ENCODE measurements around the gene OR9Q2.

Gene OR9Q2

GRCh38 chr11:58216476-58216875 is 27.6 kb downstream of the OR9Q2 start:
- Histone ChIP-seq H3K4me3 (ENCODE audit: low read depth, low read length) (no peak overlapping the region), H3K4me2 (ENCODE audit: low read length) (no peak overlapping the region), H2AFZ (no peak overlapping the region), H3K4me1 (no peaks in the 10 kb centered on the region), H3K27ac (no peak overlapping the region), H3K9ac (no peak overlapping the region), H3K79me2 (no peaks in the 10 kb centered on the region), H3K36me3 (ENCODE audit: control insufficient read depth, insufficient read depth, low read length) (no peaks in the 10 kb centered on the region), H3K27me3 (ENCODE audit: control insufficient read depth, insufficient read depth, low read length) (no peaks in the 10 kb centered on the region), H3K9me3 (ENCODE audit: control insufficient read depth, low read length) (no peaks in the 10 kb centered on the region)
- no peak for TF ChIP-seq CTCF (IDR thresholded peaks at IDR 0.05)

- H3K79me2 ChIP-seq = no peaks in the 10 kb centered on the region
- H3K36me3 ChIP-seq (ENCODE audit: control insufficient read depth, insufficient read depth, low read length) = no peaks in the 10 kb centered on the region
- no peak for TF ChIP-seq CTCF (IDR thresholded peaks at IDR 0.05)
- no peak overlapping the region for H3K27ac ChIP-seq
- H3K4me2 ChIP-seq (ENCODE audit: low read length) = no peak overlapping the region
- no peak overlapping the region for H2AFZ ChIP-seq
- no peak overlapping the region for H3K4me3 ChIP-seq (ENCODE audit: low read depth, low read length)
- H3K9ac ChIP-seq = no peak overlapping the region
- no peaks in the 10 kb centered on the region for H3K4me1 ChIP-seq
- no peaks in the 10 kb centered on the region for H3K27me3 ChIP-seq (ENCODE audit: control insufficient read depth, insufficient read depth, low read length)
- H3K9me3 ChIP-seq (ENCODE audit: control insufficient read depth, low read length) = no peaks in the 10 kb centered on the region
These were observed 33.9 kb downstream of the OR9Q2 start for GRCh38 chr11:58222721-58223120.

GRCh38 chr11:58227956-58228615 is 39.2 kb downstream of the OR9Q2 start:
- H3K9ac ChIP-seq = no peak overlapping the region
- TF ChIP-seq CTCF (IDR thresholded peaks at IDR 0.05) = no peak
- no peak overlapping the region for H3K4me2 ChIP-seq (ENCODE audit: low read length)
- H3K79me2 ChIP-seq = no peaks in the 10 kb centered on the region
- no peaks in the 10 kb centered on the region for H3K36me3 ChIP-seq (ENCODE audit: control insufficient read depth, insufficient read depth, low read length)
- no peak overlapping the region for H2AFZ ChIP-seq
- H3K4me3 ChIP-seq (ENCODE audit: low read depth, low read length) = no peak overlapping the region
- no peaks in the 10 kb centered on the region for H3K4me1 ChIP-seq
- no peaks in the 10 kb centered on the region for H3K9me3 ChIP-seq (ENCODE audit: control insufficient read depth, low read length)
- H3K27me3 ChIP-seq (ENCODE audit: control insufficient read depth, insufficient read depth, low read length) = no peaks in the 10 kb centered on the region
- H3K27ac ChIP-seq = no peak overlapping the region

Data from parathyroid adenoma (tissue), 2 donors.